Measurements from ENCODE around the gene FBXW7. TPM values are rescaled to one million over a fixed set of nuclear protein-coding genes. Genes with fewer than 3 reads are reported as not detected.

The FBXW7 gene
- total RNA-seq, 1 experiment from 2014 or later, result 27.1 TPM

DNA sequence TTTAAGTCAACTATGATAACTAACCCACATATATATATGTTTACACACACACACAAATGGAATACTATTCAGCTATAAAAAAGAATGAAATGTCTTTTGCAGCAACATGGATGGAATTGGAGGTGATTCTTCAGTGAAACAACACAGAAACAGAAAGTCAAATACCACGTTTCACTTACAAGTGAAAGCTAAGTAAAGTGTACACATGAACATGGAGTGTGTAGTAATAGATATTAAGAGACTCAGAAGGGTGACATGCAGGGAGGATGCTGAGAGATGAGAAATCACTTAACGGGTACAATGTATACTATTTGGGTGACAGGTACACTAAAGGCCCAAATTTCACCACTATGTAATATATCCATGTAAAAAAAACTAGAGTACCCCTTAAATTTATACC, 146.5 kb downstream of the FBXW7 start:
- no peak for DNase-seq
- Histone ChIP-seq H3K56ac (ENCODE audit: insufficient read length, low read depth, low read length) (no peak overlapping the region), H3K23me2 (ENCODE audit: insufficient read length, low read depth, low read length, poor library complexity, severe bottlenecking) (no peaks in the 10 kb centered on the region), H3K23ac (ENCODE audit: insufficient read length, low read depth, low read length) (no peak overlapping the region), H2BK15ac (ENCODE audit: low read depth, low read length) (no peak overlapping the region), H2BK20ac (ENCODE audit: low read depth, low read length, poor library complexity, severe bottlenecking) (no peak overlapping the region), H3K79me1 (ENCODE audit: insufficient read depth, low read depth, low read length, poor library complexity, severe bottlenecking) (no peaks in the 10 kb centered on the region), H4K8ac (replicated peaks; ENCODE audit: insufficient read length, low read depth, low read length) (no peak overlapping the region), H2AFZ (ENCODE audit: low read length) (no peak overlapping the region), H3K14ac (ENCODE audit: insufficient read depth, low read length) (no peak overlapping the region), H3K9me3 (ENCODE audit: control insufficient read depth, low read depth, low read length) (no peaks in the 10 kb centered on the region), H2BK5ac (ENCODE audit: insufficient read length, low read length) (no peak overlapping the region), H3K27ac (ENCODE audit: insufficient read length, low read depth, low read length) (no peak overlapping the region), H2BK12ac (ENCODE audit: insufficient read length, low read depth, low read length) (no peak overlapping the region), H2BK120ac (ENCODE audit: low read depth, low read length, poor library complexity, severe bottlenecking) (no peak overlapping the region), H4K91ac (ENCODE audit: insufficient read length, low read depth, low read length) (no peak overlapping the region), H3K9ac (ENCODE audit: extremely low read depth, insufficient read length, low read length) (no peak overlapping the region), H2AK5ac (ENCODE audit: insufficient read length, low read length) (no peak overlapping the region), H4K20me1 (ENCODE audit: control insufficient read depth, insufficient read depth, insufficient read length) (no peaks in the 10 kb centered on the region), H3K18ac (ENCODE audit: insufficient read length, low read depth, low read length) (no peak overlapping the region), H4K5ac (ENCODE audit: insufficient read length, low read depth, low read length) (no peak overlapping the region), H3K4me1 (ENCODE audit: insufficient read depth, low read length) (no peaks in the 10 kb centered on the region), H3K79me2 (ENCODE audit: insufficient read depth, low read length) (no peaks in the 10 kb centered on the region), H3K4ac (ENCODE audit: low read depth, low read length) (no peak overlapping the region), H3T11ph (ENCODE audit: low read length) (no peak overlapping the region), H3K4me2 (ENCODE audit: insufficient read depth, insufficient read length, low read length) (no peak overlapping the region), H3K27me3 (ENCODE audit: insufficient read depth, low read length) (no peaks in the 10 kb centered on the region)
- Mint-ChIP-seq H3K27me3 (ENCODE audit: low read depth) (no peaks in the 10 kb centered on the region), H3K36me3 (ENCODE audit: insufficient read depth in 1 of 3, low read depth in 3 of 3) (peaks cover 0 to under 1% (median 0%) of the 10 kb centered on the region in 3 experiments; a peak in 2 of 7 replicates), H3K4me3 (no peak overlapping the region), H3K4me1 (peaks cover 2 to 4% of the 10 kb centered on the region in 2 experiments; a peak in 1 of 4 replicates), H3K9me3 (no peaks in the 10 kb centered on the region), H3K27ac (no peak overlapping the region)
- TF ChIP-seq, protein P1, sequence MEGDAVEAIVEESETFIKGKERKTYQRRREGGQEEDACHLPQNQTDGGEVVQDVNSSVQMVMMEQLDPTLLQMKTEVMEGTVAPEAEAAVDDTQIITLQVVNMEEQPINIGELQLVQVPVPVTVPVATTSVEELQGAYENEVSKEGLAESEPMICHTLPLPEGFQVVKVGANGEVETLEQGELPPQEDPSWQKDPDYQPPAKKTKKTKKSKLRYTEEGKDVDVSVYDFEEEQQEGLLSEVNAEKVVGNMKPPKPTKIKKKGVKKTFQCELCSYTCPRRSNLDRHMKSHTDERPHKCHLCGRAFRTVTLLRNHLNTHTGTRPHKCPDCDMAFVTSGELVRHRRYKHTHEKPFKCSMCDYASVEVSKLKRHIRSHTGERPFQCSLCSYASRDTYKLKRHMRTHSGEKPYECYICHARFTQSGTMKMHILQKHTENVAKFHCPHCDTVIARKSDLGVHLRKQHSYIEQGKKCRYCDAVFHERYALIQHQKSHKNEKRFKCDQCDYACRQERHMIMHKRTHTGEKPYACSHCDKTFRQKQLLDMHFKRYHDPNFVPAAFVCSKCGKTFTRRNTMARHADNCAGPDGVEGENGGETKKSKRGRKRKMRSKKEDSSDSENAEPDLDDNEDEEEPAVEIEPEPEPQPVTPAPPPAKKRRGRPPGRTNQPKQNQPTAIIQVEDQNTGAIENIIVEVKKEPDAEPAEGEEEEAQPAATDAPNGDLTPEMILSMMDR (conservative IDR thresholded peaks at IDR 0.05), result no peak
- WGBS (ENCODE audit: extremely low coverage, insufficient read length, low lambda C conversion rate), result no CpG with 5 or more reads among the region's 2 CpGs
